ENCODE data around the gene HSD17B11. TPM values are rescaled to one million over a fixed set of nuclear protein-coding genes. Genes with fewer than 3 reads are reported as not detected.
"Not testable (repeated sequence)": the region's sequence is repeated elsewhere in the genome, so short reads cannot be mapped to it uniquely, and the experiment has no call there.

Gene HSD17B11
- total and polyA plus RNA-seq, 8 donors, result 46.4 to 84.3 (median 76.8) TPM

DNA sequence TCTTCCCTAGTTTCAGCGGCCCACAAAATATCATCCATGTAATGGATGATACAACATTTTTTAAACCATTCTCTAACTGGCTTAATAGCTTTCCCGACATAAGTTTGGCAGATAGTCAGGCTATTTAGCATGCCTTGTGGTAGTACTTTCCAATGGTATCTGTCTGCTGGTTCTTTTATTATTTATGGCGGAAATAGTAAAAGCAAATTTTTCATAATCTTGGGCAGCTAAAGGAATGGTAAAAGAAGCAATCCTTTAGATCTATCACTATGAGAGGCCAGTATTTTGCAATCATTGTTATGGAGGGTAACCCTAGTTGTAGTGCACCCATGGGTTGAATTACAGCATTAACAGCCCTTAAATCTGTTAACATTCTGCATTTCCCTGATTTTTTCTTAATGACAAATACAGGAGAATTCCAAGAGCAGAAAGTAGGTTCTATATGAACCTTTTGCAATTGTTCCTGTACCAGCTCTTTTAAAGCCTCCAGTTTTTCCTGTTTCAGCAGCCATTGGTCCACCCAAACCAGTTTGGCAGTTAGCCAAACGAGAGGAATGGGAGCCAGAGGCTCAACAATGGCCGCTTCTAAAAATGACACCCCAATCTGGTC lies 14.3 kb upstream of the HSD17B11 start:
- H3K27me3 ChIP-seq, result no peaks in the 10 kb centered on the region
- no peak overlapping the region for H3K27ac ChIP-seq
- TF ChIP-seq, protein P1, sequence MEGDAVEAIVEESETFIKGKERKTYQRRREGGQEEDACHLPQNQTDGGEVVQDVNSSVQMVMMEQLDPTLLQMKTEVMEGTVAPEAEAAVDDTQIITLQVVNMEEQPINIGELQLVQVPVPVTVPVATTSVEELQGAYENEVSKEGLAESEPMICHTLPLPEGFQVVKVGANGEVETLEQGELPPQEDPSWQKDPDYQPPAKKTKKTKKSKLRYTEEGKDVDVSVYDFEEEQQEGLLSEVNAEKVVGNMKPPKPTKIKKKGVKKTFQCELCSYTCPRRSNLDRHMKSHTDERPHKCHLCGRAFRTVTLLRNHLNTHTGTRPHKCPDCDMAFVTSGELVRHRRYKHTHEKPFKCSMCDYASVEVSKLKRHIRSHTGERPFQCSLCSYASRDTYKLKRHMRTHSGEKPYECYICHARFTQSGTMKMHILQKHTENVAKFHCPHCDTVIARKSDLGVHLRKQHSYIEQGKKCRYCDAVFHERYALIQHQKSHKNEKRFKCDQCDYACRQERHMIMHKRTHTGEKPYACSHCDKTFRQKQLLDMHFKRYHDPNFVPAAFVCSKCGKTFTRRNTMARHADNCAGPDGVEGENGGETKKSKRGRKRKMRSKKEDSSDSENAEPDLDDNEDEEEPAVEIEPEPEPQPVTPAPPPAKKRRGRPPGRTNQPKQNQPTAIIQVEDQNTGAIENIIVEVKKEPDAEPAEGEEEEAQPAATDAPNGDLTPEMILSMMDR (IDR thresholded peaks at IDR 0.05), result no peak
- H3K4me1 ChIP-seq, result no peaks in the 10 kb centered on the region
- ATAC-seq, result no peak
- H3K36me3 ChIP-seq, result no peaks in the 10 kb centered on the region
- no peak overlapping the region for H3K4me3 ChIP-seq
- intact Hi-C loops (cut with DNase I), result no loop called here
- H3K9me3 ChIP-seq, result no peaks in the 10 kb centered on the region
- no peak for DNase-seq

DNA sequence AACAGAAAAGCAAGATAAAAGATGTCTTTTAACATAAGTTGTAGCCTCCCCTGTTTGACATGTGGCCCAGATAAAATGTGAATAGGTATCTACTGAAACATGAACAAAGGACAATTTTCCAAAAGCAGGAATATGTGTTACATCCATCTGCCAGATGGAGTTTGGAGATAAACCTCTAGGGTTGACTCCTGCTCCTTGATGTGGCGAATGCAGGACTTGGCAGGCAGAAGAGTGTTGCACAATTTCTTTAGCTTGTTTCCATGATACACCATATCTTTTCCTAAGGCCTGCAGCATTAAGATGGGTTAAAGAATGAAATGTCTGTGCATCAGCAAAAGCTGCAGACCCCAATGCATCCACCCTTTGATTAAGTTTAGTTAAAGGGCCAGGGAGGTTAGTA lies 12.7 kb upstream of the HSD17B11 start:
- H3K4me1 ChIP-seq; H3K9me3 ChIP-seq; ATAC-seq; intact Hi-C loops (cut with DNase I); H3K4me3 ChIP-seq; H3K27me3 ChIP-seq; H3K27ac ChIP-seq; H3K36me3 ChIP-seq: not testable (repeated sequence)
- peak in 1 of 4 donors; percentile 60 for DNase-seq

DNA sequence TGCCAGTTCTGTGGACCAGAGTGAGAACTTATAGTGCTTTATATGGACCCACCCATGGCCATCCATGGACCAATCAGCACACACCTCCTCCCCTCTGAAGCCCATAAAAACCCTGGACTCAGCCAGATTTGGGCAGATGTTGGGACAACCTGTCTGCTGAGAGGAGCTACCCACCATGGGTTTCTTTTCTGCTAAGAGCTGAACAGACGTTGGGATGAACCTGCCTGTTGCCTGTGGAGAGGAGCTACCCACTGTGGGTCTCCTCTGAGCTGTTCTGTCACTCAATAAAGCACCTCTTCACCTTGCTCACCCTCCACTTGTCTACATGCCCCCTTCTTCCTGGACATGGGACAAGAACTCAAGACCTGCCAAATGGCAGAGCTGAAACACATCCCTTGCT lies 9.0 kb upstream of the HSD17B11 start:
- Histone ChIP-seq H3K4me3 (no peak overlapping the region), H3K4me1 (no peaks in the 10 kb centered on the region), H3K27me3 (no peaks in the 10 kb centered on the region), H3K9me3 (peaks cover 0 to 5% of the 10 kb centered on the region in 2 donors), H3K27ac (no peak overlapping the region), H3K36me3 (no peaks in the 10 kb centered on the region)
- DNase-seq, result no peak
- TF ChIP-seq, protein P1 (IDR thresholded peaks at IDR 0.05), result no peak
- no peak for ATAC-seq
- intact Hi-C loops (cut with DNase I), result no loop called here

DNA sequence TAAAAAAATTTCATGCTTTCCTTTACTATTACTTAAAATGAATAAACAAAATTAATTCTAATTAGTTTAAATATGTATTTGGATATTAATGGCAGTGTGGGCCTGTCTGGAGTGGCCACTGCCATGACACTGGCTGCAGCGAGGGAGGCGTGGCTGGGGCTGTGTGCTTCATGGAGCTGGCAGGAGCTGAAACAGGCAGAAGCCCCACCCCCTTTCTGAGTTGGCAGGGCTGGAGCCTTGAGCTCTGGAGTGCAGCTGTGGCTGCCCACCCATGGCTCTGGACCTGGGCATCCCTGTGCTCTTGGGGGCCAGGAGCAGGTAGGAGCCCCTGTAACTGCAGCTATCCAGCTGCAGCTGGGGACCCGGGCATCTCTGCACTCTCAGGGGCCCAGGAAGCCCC lies 8.2 kb upstream of the HSD17B11 start:
- no peak overlapping the region for H3K4me3 ChIP-seq
- peaks cover 0 to 5% of the 10 kb centered on the region in 2 donors for H3K9me3 ChIP-seq
- H3K36me3 ChIP-seq, result no peaks in the 10 kb centered on the region
- intact Hi-C loops (cut with DNase I), result no loop called here
- no peak for ATAC-seq
- no peak overlapping the region for H3K27ac ChIP-seq
- H3K4me1 ChIP-seq, result no peaks in the 10 kb centered on the region
- no peaks in the 10 kb centered on the region for H3K27me3 ChIP-seq
- no peak for DNase-seq
- TF ChIP-seq, protein P1 (IDR thresholded peaks at IDR 0.05), result no peak

GRCh38 chr4:87395851-87396250 lies 4.9 kb upstream of the HSD17B11 start:
- ATAC-seq; DNase-seq; intact Hi-C loops (cut with DNase I): not testable (repeated sequence)

DNA sequence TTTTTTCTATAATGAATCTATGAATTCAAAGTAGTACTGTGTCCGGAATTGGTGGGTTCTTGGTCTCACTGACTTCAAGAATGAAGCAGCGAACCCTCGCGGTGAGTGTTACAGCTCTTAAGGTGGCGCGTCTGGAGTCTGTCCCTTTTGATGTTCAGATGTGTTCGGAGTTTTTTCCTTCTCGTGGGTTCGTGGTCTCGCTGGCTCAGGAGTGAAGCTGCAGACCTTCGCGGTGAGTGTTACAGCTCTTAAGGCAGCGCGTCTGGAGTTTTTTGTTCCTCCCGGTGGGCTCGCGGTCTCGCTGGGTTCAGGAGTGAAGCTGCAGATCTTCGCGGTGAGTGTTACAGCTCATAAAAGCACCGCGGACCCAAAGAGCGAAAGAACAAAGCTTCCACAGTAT lies 4.1 kb upstream of the HSD17B11 start:
- DNase-seq; H3K9me3 ChIP-seq; ATAC-seq; H3K27ac ChIP-seq; H3K36me3 ChIP-seq; H3K4me1 ChIP-seq; H3K4me3 ChIP-seq; intact Hi-C loops (cut with DNase I); H3K27me3 ChIP-seq: not testable (repeated sequence)

More at GRCh38 chr4:87395851-87396250, 4.9 kb upstream of the HSD17B11 start:
- H3K4me3 ChIP-seq, H3K36me3 ChIP-seq, H3K9me3 ChIP-seq, H3K27ac ChIP-seq, H3K4me1 ChIP-seq, H3K27me3 ChIP-seq: not testable (repeated sequence)

DNA sequence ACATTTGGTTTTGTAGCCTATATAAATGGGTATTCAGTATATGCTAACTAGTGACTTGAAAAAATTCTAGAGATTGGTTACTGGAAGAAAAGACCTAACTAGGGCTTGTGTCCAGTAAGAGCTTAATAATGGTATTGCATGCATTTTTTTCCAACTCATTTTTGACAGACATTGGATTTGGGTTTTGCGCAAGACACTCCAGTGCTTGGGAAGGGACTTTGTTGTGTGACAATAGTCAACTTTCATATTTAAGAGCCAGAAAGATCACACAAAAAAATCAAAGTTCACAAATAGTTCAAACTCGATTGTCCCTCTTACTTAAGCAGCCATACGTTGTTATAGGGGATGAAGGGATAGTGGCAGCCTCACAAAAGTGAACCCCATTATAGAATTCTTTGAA lies 1.2 kb upstream of the HSD17B11 start:
- no peaks in the 10 kb centered on the region for H3K36me3 ChIP-seq
- peaks cover 5 to 35% of the 10 kb centered on the region in 2 donors for H3K4me1 ChIP-seq
- TF ChIP-seq, protein P1 (IDR thresholded peaks at IDR 0.05), result no peak
- intact Hi-C loops (cut with DNase I), result no loop called here
- H3K9me3 ChIP-seq, result no peaks in the 10 kb centered on the region
- no peak for ATAC-seq
- no peaks in the 10 kb centered on the region for H3K27me3 ChIP-seq
- H3K27ac ChIP-seq, result no peak overlapping the region
- no peak for DNase-seq
- H3K4me3 ChIP-seq, result no peak overlapping the region

Data from left lung (tissue), 10 donors.